Glutamatergic neuron (in vitro differentiated cells): ENCODE measurements around the gene IL11RA. TPM values are rescaled to one million over a fixed set of nuclear protein-coding genes. Genes with fewer than 3 reads are reported as not detected.

Experiments used
- DNase-seq: peaks from one replicate; pipeline ENCODE4 v3.0.0; 2022
- H3K27ac Mint-ChIP-seq: one replicate; pipeline ENCODE4 v1.8.0; 2020; ENCODE audit warnings: mild to moderate bottlenecking, mixed read lengths, inconsistent platforms; ENCODE audit not compliant: unreplicated experiment
- H3K27me3 Mint-ChIP-seq: one replicate; pipeline ENCODE4 v1.8.0; 2020; ENCODE audit warnings: mild to moderate bottlenecking, moderate library complexity, mixed read lengths, inconsistent platforms; ENCODE audit not compliant: unreplicated experiment
- H3K36me3 Mint-ChIP-seq: one replicate; pipeline ENCODE4 v1.8.0; 2020; ENCODE audit warnings: mild to moderate bottlenecking, mixed read lengths, inconsistent platforms; ENCODE audit not compliant: unreplicated experiment
- H3K4me1 Mint-ChIP-seq: one replicate; pipeline ENCODE4 v1.8.0; 2020; ENCODE audit warnings: mild to moderate bottlenecking, low read depth, mixed read lengths, inconsistent platforms; ENCODE audit not compliant: unreplicated experiment
- H3K4me3 Mint-ChIP-seq: one replicate; pipeline ENCODE4 v1.8.0; 2020; ENCODE audit warnings: mild to moderate bottlenecking, mixed read lengths, inconsistent platforms; ENCODE audit not compliant: unreplicated experiment
- H3K9me3 Mint-ChIP-seq: one replicate; pipeline ENCODE4 v1.8.0; 2020; ENCODE audit warnings: mild to moderate bottlenecking, moderate library complexity, mixed read lengths, inconsistent platforms; ENCODE audit not compliant: unreplicated experiment
- CTCF ChIP-seq: fragments of 200-600 bp; sonication (generic); IDR thresholded peaks from one replicate; pipeline ENCODE4 v1.5.0; 2021; ENCODE audit not compliant: partially characterized antibody, unreplicated experiment
- total RNA-seq: library from RNA; stranded (reverse); fragmentation: NEBNext Ultra II Directional; extraction: Animal tissue kit (Norgen Biotek cat#: 25700); gene quantifications from one replicate; pipeline ENCODE4 v1.2.1, GENCODE V29; 2021; ENCODE audit not compliant: unreplicated experiment

IL11RA gene
- total RNA-seq, 1 donor from 2014 or later: 28.8 TPM

GRCh38 chr9:34654323-34655051 lies 2.5 kb downstream of the IL11RA start:
- Mint-ChIP-seq H3K4me1 (peaks cover 32% of the 10 kb centered on the region), H3K36me3 (no peaks in the 10 kb centered on the region), H3K9me3 (peaks cover 6% of the 10 kb centered on the region), H3K27me3 (peaks cover 4% of the 10 kb centered on the region), H3K4me3 (no peak overlapping the region), H3K27ac (no peak overlapping the region)
- no peak for DNase-seq
- TF ChIP-seq CTCF: no peak

- no peak overlapping the region for H3K27ac Mint-ChIP-seq
- no peak for TF ChIP-seq CTCF
- H3K27me3 Mint-ChIP-seq: peaks cover 4% of the 10 kb centered on the region
- peaks cover 32% of the 10 kb centered on the region for H3K4me1 Mint-ChIP-seq
- H3K36me3 Mint-ChIP-seq: no peaks in the 10 kb centered on the region
- peaks cover 6% of the 10 kb centered on the region for H3K9me3 Mint-ChIP-seq
- no peak for DNase-seq
- H3K4me3 Mint-ChIP-seq: no peak overlapping the region
Observed at GRCh38 chr9:34655394-34655793, 3.4 kb downstream of the IL11RA start.

GRCh38 chr9:34656992-34657391 lies 5.0 kb downstream of the IL11RA start:
- Mint-ChIP-seq H3K36me3 (no peaks in the 10 kb centered on the region), H3K9me3 (peaks cover 5% of the 10 kb centered on the region)

GRCh38 chr9:34658461-34658860 lies 6.5 kb downstream of the IL11RA start:
- Mint-ChIP-seq H3K4me1 (peaks cover 18% of the 10 kb centered on the region), H3K27me3 (peaks cover 2% of the 10 kb centered on the region), H3K4me3 (peak overlapping the region; percentile 9), H3K27ac (no peak overlapping the region), H3K9me3 (peaks cover 5% of the 10 kb centered on the region), H3K36me3 (no peaks in the 10 kb centered on the region)
- DNase-seq: no peak
- no peak for TF ChIP-seq CTCF

More at GRCh38 chr9:34656992-34657391, 5.0 kb downstream of the IL11RA start:
- no peak for TF ChIP-seq CTCF
- Mint-ChIP-seq H3K4me1 (peaks cover 28% of the 10 kb centered on the region), H3K4me3 (no peak overlapping the region), H3K27ac (no peak overlapping the region), H3K27me3 (peaks cover 6% of the 10 kb centered on the region)
- DNase-seq: no peak

GRCh38 chr9:34659592-34660253 lies 7.7 kb downstream of the IL11RA start:
- no peak overlapping the region for H3K4me3 Mint-ChIP-seq
- H3K27ac Mint-ChIP-seq: no peak overlapping the region
- peaks cover 3% of the 10 kb centered on the region for H3K27me3 Mint-ChIP-seq
- no peak for TF ChIP-seq CTCF
- peaks cover 9% of the 10 kb centered on the region for H3K9me3 Mint-ChIP-seq
- H3K36me3 Mint-ChIP-seq: no peaks in the 10 kb centered on the region
- no peak for DNase-seq
- H3K4me1 Mint-ChIP-seq: peaks cover 16% of the 10 kb centered on the region
